Central memory CD8-positive, alpha-beta T cell (primary cell): ENCODE results near the gene SLIT3.

Source experiments
- ATAC-seq: fragments of 150-1000 bp; cut with Tn5 transposase; replicated peaks from 2 replicates; pipeline ENCODE4 v1.10.0; 2022; ENCODE audit warnings: mild to moderate bottlenecking, moderate FRiP score, moderate number of reproducible peaks; ENCODE audit not compliant: poor library complexity, severe bottlenecking; ENCODE audit errors: extremely low read depth
- DNase-seq, 2 donors: peaks; one replicate each; pipeline ENCODE4 v3.0.0; 2021; ENCODE audit warnings: low spot score in 2 of 2
- H3K27ac Mint-ChIP-seq: one replicate; pipeline ENCODE4 v1.8.0; 2022; ENCODE audit warnings: low read depth, mild to moderate bottlenecking, moderate library complexity, mixed read lengths
- H3K27me3 Mint-ChIP-seq: one replicate; pipeline ENCODE4 v1.8.0; 2022; ENCODE audit warnings: mixed read lengths
- H3K36me3 Mint-ChIP-seq: one replicate; pipeline ENCODE4 v1.8.0; 2022; ENCODE audit warnings: mild to moderate bottlenecking, moderate library complexity, mixed read lengths; ENCODE audit not compliant: insufficient read depth
- H3K4me1 Mint-ChIP-seq: one replicate; pipeline ENCODE4 v1.8.0; 2022; ENCODE audit warnings: mixed read lengths
- H3K4me3 Mint-ChIP-seq: one replicate; pipeline ENCODE4 v1.8.0; 2022; ENCODE audit warnings: mild to moderate bottlenecking, moderate library complexity, mixed read lengths
- H3K9me3 Mint-ChIP-seq: one replicate; pipeline ENCODE4 v1.8.0; 2022; ENCODE audit warnings: mixed read lengths

Gene SLIT3

DNA sequence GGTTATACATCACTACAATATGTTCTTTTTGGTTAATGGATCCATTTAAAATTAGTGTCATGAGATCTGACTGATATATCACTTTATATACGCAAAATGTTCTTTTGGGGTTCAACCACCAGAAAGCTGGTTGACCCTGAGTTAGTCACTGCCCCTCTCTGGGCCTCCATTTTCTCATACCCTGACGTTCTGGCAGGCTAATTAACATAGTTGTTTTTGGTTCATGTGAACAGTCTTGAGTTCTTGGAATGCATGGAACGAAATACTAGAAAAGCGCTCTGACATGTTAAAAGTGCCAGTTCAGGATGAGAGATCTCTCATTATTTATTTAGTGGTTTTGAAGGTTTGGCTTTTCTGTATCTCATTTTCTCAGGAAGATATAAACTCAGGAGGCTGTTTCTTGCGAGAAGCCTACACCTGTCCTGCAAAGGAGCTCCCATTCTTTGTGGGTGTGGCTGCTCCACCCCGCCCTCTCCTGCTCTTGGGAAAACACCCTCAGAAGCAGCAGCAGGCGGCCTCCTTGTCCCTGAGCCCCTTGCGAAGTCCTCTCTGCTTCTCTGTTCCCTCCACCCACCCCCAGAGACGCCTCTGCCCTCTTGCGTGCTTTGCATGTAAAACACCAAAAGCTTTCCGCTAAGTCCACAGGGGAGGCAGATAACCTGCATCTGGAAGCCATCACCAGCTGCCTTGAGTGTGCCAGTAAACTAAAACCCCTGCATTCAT is 419.4 kb downstream of the SLIT3 start:
- no peak for DNase-seq
- Mint-ChIP-seq H3K4me3 (no peak overlapping the region), H3K4me1 (no peaks in the 10 kb centered on the region), H3K27ac (no peak overlapping the region), H3K9me3 (no peaks in the 10 kb centered on the region), H3K36me3 (no peaks in the 10 kb centered on the region), H3K27me3 (peaks cover 18% of the 10 kb centered on the region)
- no peak for ATAC-seq

DNA sequence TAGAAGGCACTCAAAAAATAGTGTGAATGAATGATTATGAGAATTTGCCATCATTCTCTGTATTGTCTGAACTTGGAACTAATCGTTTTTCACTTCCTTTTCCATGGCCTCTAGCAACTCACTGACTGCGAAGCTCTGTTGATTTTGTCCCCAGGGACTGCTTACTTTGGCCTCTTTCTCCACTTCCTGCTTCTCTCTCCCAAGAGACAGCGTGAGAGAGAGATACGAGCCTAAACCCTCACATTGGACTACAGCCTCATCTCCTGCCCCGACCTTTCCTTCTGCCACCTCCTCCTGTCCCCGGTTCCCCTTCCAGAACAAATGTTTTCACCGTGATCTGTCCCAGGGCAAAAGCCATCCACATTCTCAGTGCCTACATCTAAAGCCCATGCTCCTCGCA is 421.0 kb downstream of the SLIT3 start:
- ATAC-seq, result no peak

GRCh38 chr5:168879331-168879730 is 421.6 kb downstream of the SLIT3 start:
- no peaks in the 10 kb centered on the region for H3K36me3 Mint-ChIP-seq
- H3K27ac Mint-ChIP-seq, result no peak overlapping the region
- no peaks in the 10 kb centered on the region for H3K4me1 Mint-ChIP-seq
- H3K27me3 Mint-ChIP-seq, result peaks cover 37% of the 10 kb centered on the region
- H3K9me3 Mint-ChIP-seq, result no peaks in the 10 kb centered on the region
- no peak overlapping the region for H3K4me3 Mint-ChIP-seq
- DNase-seq (no peak), ATAC-seq (no peak)

More for the DNA sequence above, 421.0 kb downstream of the SLIT3 start:
- H3K36me3 Mint-ChIP-seq, result no peaks in the 10 kb centered on the region
- H3K27me3 Mint-ChIP-seq, result peaks cover 32% of the 10 kb centered on the region
- H3K9me3 Mint-ChIP-seq, result no peaks in the 10 kb centered on the region
- H3K4me1 Mint-ChIP-seq, result no peaks in the 10 kb centered on the region
- no peak overlapping the region for H3K27ac Mint-ChIP-seq
- no peak for DNase-seq
- no peak overlapping the region for H3K4me3 Mint-ChIP-seq

- H3K27me3 Mint-ChIP-seq, result peaks cover 40% of the 10 kb centered on the region
- H3K36me3 Mint-ChIP-seq, result no peaks in the 10 kb centered on the region
These were observed 422.7 kb downstream of the SLIT3 start for GRCh38 chr5:168878135-168878745.

DNA sequence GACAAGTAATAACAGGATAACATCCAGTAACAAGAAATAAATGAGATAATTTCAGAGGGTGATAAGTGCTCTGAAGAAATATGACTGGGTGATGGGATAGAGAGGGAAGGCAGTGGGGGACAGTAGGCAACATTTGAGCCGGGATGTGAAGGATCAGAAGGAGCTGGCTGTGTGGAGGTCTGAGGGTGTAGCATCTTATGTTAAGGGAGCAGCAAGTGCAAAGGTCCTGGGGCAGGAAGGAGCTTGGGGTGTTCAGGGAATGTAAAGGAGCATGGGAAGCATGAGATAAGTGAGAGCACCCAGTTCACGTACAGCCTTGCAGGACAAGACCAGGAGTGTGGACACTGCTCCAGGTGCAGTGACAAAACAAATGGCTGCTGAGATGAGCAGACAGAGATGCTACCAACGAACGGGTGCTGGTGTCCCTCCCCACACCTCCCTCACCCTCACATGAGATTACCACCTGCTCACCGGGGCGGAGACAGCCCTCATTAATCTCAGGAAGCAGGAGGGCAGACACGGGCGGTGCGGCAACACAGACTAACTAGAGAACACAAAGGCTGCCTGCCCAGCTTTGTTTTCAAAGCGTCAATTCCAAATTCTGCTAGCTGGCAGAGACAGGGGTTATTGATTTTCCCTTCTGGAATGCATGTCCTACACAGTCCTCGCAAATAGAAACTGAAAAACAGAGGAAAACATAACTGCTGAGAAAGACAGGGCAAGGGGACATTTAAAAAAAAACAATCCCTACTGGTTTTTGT is 423.6 kb downstream of the SLIT3 start:
- Mint-ChIP-seq H3K36me3 (no peaks in the 10 kb centered on the region), H3K27me3 (peaks cover 40% of the 10 kb centered on the region), H3K27ac (no peak overlapping the region), H3K4me3 (no peak overlapping the region), H3K9me3 (no peaks in the 10 kb centered on the region), H3K4me1 (no peaks in the 10 kb centered on the region)
- ATAC-seq (no peak), DNase-seq (no peak)

More at GRCh38 chr5:168878135-168878745, 422.7 kb downstream of the SLIT3 start:
- no peak for ATAC-seq
- no peak overlapping the region for H3K4me3 Mint-ChIP-seq
- H3K27ac Mint-ChIP-seq, result no peak overlapping the region
- no peak for DNase-seq
- H3K4me1 Mint-ChIP-seq, result no peaks in the 10 kb centered on the region
- H3K9me3 Mint-ChIP-seq, result no peaks in the 10 kb centered on the region

DNA sequence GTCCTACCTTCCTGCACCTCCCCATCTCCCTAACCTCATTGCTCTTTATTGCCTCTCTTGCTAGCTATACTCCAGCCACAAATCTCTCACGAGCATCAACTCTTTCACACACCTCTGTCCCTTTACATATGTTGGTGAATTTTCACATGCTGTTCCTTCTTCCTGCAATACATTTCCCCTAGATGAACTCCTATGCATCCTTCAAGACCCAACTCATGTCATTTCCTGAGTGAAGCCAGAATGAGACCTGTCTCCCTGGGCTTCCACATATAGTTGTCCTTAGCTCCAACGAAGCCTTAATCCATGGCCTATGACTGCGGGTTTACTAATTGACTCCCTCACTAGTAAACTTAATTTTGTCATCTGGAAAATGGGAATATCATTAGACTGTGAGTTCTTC is 424.5 kb downstream of the SLIT3 start:
- Mint-ChIP-seq H3K27ac (no peak overlapping the region), H3K9me3 (no peaks in the 10 kb centered on the region), H3K27me3 (peaks cover 44% of the 10 kb centered on the region), H3K4me3 (no peak overlapping the region), H3K36me3 (no peaks in the 10 kb centered on the region), H3K4me1 (no peaks in the 10 kb centered on the region)
- ATAC-seq, result no peak
- DNase-seq, result no peak

DNA sequence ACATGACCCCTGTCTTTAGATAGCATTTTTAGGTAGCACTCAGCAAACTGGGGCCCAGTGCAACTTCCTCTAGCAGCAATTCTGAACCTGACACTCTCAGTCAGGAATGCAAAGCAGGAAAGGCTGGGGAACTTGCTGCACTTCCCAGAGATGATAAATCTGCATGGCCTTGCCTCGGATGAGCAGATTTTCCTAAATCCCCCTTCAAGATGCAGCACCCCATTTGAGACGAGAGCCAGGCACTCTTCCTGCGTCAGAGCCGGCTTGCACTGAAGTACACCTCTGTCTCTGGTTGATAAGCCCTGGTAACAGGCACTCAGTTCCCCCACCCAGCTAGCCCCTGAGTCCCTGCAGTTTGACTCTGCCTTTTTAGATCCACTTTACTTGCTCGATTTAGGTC is 425.1 kb downstream of the SLIT3 start:
- H3K4me3 Mint-ChIP-seq, result no peak overlapping the region
- no peak for ATAC-seq
- H3K27me3 Mint-ChIP-seq, result peaks cover 50% of the 10 kb centered on the region

DNA sequence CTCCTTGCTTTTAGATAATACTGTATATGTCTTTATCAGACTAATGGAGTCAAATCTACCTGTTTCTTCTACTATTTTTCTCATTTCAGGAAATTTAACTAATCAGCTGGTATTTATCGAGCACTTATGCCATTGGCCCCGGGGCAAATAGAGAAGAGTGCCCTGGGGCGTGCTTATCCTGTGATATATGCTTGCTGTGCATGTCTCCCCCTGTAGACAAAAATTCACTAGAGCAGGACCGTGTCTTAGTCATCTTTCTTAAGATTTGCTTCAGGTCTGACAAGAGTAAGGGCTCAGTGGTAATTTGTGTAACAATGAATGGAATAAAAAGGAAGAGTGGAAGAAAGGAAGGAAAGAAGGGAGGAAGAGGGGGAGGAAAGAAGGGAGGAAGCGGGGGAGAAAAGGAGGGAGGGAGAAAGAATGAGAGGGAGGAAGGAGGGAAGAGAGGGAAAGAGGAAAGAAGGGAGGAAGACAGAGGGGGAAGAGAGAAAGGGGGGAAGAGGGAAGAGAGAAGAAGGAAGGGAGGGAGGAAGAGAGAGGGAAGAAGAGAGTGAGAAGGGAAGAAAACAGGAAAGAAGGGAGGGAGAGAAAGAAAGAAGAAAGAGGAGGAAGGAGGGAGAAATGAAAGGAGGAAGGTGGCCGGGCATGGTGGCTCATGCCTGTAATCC is 426.1 kb downstream of the SLIT3 start:
- no peaks in the 10 kb centered on the region for H3K36me3 Mint-ChIP-seq
- no peak overlapping the region for H3K27ac Mint-ChIP-seq
- no peaks in the 10 kb centered on the region for H3K4me1 Mint-ChIP-seq
- DNase-seq (no peak), ATAC-seq (no peak)
- H3K4me3 Mint-ChIP-seq, result no peak overlapping the region
- H3K9me3 Mint-ChIP-seq, result no peaks in the 10 kb centered on the region
- peaks cover 52% of the 10 kb centered on the region for H3K27me3 Mint-ChIP-seq

More for the DNA sequence above, 425.1 kb downstream of the SLIT3 start:
- DNase-seq, result no peak
- Mint-ChIP-seq H3K4me1 (no peaks in the 10 kb centered on the region), H3K36me3 (no peaks in the 10 kb centered on the region), H3K9me3 (no peaks in the 10 kb centered on the region), H3K27ac (no peak overlapping the region)

GRCh38 chr5:168872246-168872645 is 428.7 kb downstream of the SLIT3 start:
- Mint-ChIP-seq H3K36me3 (no peaks in the 10 kb centered on the region), H3K9me3 (no peaks in the 10 kb centered on the region), H3K27ac (no peak overlapping the region), H3K4me1 (no peaks in the 10 kb centered on the region), H3K4me3 (no peak overlapping the region), H3K27me3 (peaks cover 47% of the 10 kb centered on the region)
- no peak for ATAC-seq
- no peak for DNase-seq

DNA sequence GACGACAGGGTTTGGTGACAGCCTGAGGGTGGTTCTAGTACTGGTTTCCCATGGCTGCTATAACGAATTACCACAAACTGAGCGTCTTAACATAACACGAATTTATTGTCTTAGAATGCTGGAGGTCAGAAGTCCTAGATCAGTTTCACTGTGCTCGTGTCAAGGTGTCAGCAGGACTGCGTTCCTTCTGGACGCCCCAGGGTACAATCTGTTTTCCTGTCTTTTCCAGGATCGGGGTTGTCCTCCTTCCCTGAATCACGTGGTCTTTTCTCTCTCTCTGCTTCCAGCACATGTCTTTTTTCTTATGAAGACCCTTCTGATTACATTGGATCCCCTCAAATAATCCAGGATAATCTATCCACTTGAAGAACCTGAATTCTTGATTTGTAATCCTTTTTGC is 430.0 kb downstream of the SLIT3 start:
- no peak for ATAC-seq
- no peak overlapping the region for H3K27ac Mint-ChIP-seq

GRCh38 chr5:168869615-168870227 is 431.2 kb downstream of the SLIT3 start:
- ATAC-seq (no peak), DNase-seq (no peak)
- no peak overlapping the region for H3K27ac Mint-ChIP-seq
- H3K27me3 Mint-ChIP-seq, result peaks cover 25% of the 10 kb centered on the region
- no peaks in the 10 kb centered on the region for H3K9me3 Mint-ChIP-seq
- no peaks in the 10 kb centered on the region for H3K4me1 Mint-ChIP-seq
- no peaks in the 10 kb centered on the region for H3K36me3 Mint-ChIP-seq
- no peak overlapping the region for H3K4me3 Mint-ChIP-seq

More for the DNA sequence above, 430.0 kb downstream of the SLIT3 start:
- no peak for DNase-seq
- Mint-ChIP-seq H3K36me3 (no peaks in the 10 kb centered on the region), H3K9me3 (no peaks in the 10 kb centered on the region), H3K4me1 (no peaks in the 10 kb centered on the region), H3K4me3 (no peak overlapping the region), H3K27me3 (peaks cover 36% of the 10 kb centered on the region)

DNA sequence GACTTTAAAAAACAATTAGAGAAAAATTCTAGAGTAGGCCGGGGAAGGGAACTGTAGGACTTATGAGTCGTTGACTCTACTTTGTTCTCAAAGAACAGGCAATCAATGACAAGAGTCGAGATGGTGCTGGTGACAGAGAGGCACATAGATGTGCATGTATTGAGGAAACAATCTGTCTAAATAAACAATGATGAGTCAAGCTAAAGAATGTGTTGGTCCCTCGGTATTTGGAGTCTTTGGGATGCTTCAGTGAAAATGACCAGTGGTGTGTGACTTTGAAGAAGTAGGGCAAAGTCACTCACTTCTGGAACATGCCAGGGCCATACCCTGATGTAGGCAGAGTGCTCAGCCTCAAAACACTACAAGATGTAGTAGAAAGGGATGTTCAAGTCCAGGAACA is 433.7 kb downstream of the SLIT3 start:
- no peak for DNase-seq
- Mint-ChIP-seq H3K27ac (no peak overlapping the region), H3K9me3 (no peaks in the 10 kb centered on the region), H3K36me3 (no peaks in the 10 kb centered on the region), H3K27me3 (peaks cover 22% of the 10 kb centered on the region), H3K4me3 (no peak overlapping the region), H3K4me1 (no peaks in the 10 kb centered on the region)
- no peak for ATAC-seq
